ENCODE measurements around the gene HSPA1L. TPM values are rescaled to one million over a fixed set of nuclear protein-coding genes. Genes with fewer than 3 reads are reported as not detected.
"Not testable (repeated sequence)": the region's sequence is repeated elsewhere in the genome, so short reads cannot be mapped to it uniquely, and the experiment has no call there.

The HSPA1L gene
- total and polyA plus RNA-seq, 2 experiments from 2014 or later: 3.1 to 4.5 TPM

DNA sequence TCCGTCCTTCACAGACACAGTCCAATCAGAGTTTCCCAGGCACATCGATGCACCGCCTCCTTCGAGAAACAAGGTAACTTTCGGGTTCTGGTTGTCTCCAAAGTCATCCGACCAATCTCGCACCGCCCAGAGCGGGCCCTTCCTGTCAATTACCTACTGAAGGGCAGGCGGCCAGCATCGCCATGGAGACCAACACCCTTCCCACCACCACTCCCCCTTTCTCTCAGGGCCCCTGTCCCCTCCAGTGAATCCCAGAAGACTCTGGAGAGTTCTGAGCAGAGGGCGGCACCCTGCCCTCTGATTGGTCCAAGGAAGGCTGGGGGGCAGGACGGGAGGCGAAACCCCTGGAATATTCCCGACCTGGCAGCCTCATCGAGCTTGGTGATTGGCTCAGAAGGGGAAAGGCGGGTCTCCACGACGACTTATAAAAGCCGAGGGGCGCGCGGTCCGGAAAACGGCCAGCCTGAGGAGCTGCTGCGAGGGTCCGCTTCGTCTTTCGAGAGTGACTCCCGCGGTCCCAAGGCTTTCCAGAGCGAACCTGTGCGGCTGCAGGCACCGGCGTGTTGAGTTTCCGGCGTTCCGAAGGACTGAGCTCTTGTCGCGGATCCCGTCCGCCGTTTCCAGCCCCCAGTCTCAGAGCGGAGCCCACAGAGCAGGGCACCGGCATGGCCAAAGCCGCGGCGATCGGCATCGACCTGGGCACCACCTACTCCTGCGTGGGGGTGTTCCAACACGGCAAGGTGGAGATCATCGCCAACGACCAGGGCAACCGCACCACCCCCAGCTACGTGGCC lies 12.4 kb upstream of the HSPA1L start, which contains the start of gene HSPA1B:
TSS of gene HSPA1B (plus strand) at position 453 of the 794 bp plus-strand sequence. CDS start at position 666, 213 bp downstream.
- Histone ChIP-seq H3K27me3 (no peaks in the 10 kb centered on the region), H3K9me3 (ENCODE audit: low read depth) (no peaks in the 10 kb centered on the region), H3K36me3 (no peaks in the 10 kb centered on the region), H3K27ac (peak within 1 kb of the TSS; percentile 87), H3K4me3 (peak within 1 kb of the TSS; percentile 32), H3K4me1 (ENCODE audit: low read depth) (peaks cover 13% of the 10 kb centered on the region)
- TF ChIP-seq, protein P1, sequence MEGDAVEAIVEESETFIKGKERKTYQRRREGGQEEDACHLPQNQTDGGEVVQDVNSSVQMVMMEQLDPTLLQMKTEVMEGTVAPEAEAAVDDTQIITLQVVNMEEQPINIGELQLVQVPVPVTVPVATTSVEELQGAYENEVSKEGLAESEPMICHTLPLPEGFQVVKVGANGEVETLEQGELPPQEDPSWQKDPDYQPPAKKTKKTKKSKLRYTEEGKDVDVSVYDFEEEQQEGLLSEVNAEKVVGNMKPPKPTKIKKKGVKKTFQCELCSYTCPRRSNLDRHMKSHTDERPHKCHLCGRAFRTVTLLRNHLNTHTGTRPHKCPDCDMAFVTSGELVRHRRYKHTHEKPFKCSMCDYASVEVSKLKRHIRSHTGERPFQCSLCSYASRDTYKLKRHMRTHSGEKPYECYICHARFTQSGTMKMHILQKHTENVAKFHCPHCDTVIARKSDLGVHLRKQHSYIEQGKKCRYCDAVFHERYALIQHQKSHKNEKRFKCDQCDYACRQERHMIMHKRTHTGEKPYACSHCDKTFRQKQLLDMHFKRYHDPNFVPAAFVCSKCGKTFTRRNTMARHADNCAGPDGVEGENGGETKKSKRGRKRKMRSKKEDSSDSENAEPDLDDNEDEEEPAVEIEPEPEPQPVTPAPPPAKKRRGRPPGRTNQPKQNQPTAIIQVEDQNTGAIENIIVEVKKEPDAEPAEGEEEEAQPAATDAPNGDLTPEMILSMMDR (IDR thresholded peaks at IDR 0.05; ENCODE audit: low read depth, low read length): no peak
- peak; percentile 99 to 100 for DNase-seq (ENCODE audit: low read depth in 1 of 2, low spot score in 1 of 2)

GRCh38 chr6:31826793-31827285 lies 11.8 kb upstream of the HSPA1L start:
- TF ChIP-seq, protein P1 (IDR thresholded peaks at IDR 0.05; ENCODE audit: low read depth, low read length): no peak
- DNase-seq (ENCODE audit: low read depth in 1 of 2, low spot score in 1 of 2): peak; percentile 53 to 96
- H3K27ac ChIP-seq: peak overlapping the region; percentile 87

DNA sequence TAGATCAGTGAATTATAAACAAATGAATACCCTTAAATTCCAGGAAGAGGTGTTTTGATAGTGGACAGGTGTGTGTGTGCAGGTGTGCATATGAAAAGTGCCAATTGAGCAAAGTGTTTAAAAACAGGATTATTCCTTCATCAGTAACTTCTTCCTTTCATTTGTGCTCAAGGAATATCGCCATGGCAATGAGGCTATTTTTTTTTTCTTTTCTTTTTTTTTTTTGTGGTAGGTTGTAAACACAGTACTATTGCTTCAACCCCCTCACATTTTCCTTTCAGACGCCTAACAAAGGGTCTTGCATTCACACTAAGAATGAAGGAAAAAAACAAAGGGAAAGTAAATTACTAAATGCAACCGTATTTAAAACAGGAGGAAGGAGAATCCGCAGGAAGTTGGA lies 10.5 kb upstream of the HSPA1L start:
- no peak for DNase-seq (ENCODE audit: low read depth in 1 of 2, low spot score in 1 of 2)
- no peaks in the 10 kb centered on the region for H3K27me3 ChIP-seq
- no peaks in the 10 kb centered on the region for H3K9me3 ChIP-seq (ENCODE audit: low read depth)
- H3K4me1 ChIP-seq (ENCODE audit: low read depth): peaks cover 7% of the 10 kb centered on the region
- H3K36me3 ChIP-seq: no peaks in the 10 kb centered on the region
- H3K4me3 ChIP-seq: no peak overlapping the region
- TF ChIP-seq, protein P1 (IDR thresholded peaks at IDR 0.05; ENCODE audit: low read depth, low read length): no peak
- H3K27ac ChIP-seq: peak overlapping the region; percentile 87

More at GRCh38 chr6:31826793-31827285, 11.8 kb upstream of the HSPA1L start:
- H3K36me3 ChIP-seq: no peaks in the 10 kb centered on the region
- peaks cover 13% of the 10 kb centered on the region for H3K4me1 ChIP-seq (ENCODE audit: low read depth)
- H3K27me3 ChIP-seq: no peaks in the 10 kb centered on the region
- peak overlapping the region; percentile 32 for H3K4me3 ChIP-seq
- H3K9me3 ChIP-seq (ENCODE audit: low read depth): no peaks in the 10 kb centered on the region

DNA sequence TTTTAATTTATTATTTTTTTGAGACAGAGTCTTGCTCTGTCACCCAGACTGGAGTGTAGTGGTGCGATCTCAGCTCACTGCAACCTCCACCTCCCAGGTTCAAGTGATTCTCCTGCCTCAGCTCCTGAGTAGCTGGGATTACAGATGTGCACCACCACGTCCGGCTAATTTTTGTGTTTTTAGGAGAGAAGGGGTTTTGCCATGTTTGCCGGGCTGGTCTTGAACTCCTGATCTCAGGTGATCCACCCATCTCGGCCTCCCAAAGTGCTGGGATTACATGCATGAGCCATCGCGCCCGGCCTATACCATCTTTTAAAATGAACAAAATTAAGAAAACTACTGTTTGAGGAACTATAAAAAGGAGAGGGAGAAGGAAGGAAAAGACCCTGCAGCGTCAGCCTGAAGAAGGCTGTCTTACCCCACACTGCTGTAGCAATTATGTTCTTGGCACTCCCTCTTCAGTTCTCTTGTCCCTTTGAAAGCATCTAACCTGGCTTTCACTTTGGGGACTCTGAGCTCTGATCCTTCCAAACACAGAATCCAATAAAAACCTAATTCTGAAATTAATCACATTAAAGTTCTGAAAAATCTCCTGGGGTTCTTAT lies 8.6 kb upstream of the HSPA1L start:
- H3K4me1 ChIP-seq (ENCODE audit: low read depth): not testable (repeated sequence)

DNA sequence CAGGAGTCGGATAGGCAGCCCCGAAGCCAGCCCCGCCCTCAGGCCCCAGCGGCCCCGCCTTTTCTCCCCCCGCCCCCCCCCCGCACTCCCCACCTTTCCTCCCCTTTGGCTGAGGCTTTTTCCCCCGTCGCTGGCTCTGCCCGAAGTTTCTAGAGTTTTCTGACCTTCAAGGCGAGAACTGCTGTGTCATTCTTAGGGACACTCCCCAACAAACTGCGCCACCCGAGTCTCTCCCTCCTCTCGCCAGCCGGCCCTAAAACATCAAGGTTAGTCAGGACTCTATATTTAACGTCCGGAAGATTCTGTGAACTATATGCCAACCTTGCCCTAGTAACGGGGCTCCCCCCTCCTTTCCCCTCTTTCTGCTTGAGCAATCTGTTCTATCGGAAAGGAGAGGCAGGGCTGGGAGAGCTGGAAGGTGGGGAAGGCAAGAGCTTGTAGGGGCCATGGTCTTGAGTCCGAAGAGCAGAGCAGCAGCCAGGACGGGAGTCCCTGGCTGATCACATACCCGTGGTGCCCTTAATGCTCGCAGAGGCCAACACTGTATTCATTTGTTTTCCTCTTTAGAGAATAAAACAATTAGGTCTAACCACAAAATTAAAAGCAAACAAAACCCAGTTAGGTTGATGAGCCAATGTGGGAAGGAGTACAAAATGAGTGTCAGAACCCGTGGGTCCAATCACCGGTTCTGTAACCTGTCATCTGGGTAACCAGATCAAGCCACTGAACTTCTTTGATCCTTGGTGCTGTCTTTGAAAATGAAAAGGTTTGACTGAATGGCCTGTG lies 7.1 kb upstream of the HSPA1L start:
- Histone ChIP-seq H3K4me3 (peak overlapping the region; percentile 48), H3K27ac (peak overlapping the region; percentile 85), H3K36me3 (no peaks in the 10 kb centered on the region), H3K4me1 (ENCODE audit: low read depth) (peaks cover 7% of the 10 kb centered on the region), H3K9me3 (ENCODE audit: low read depth) (no peaks in the 10 kb centered on the region), H3K27me3 (no peaks in the 10 kb centered on the region)
- TF ChIP-seq, protein P1 (IDR thresholded peaks at IDR 0.05; ENCODE audit: low read depth, low read length): no peak
- peak; percentile 65 to 86 for DNase-seq (ENCODE audit: low read depth in 1 of 2, low spot score in 1 of 2)

More for the DNA sequence above, 8.6 kb upstream of the HSPA1L start:
- not testable (repeated sequence) for H3K9me3 ChIP-seq (ENCODE audit: low read depth); H3K27me3 ChIP-seq; H3K4me3 ChIP-seq; H3K27ac ChIP-seq; H3K36me3 ChIP-seq; DNase-seq (ENCODE audit: low read depth in 1 of 2, low spot score in 1 of 2)

All from cardiac muscle cell (in vitro differentiated cells and primary cell).